ENCODE measurements around the gene ULBP3.

Gene ULBP3

DNA sequence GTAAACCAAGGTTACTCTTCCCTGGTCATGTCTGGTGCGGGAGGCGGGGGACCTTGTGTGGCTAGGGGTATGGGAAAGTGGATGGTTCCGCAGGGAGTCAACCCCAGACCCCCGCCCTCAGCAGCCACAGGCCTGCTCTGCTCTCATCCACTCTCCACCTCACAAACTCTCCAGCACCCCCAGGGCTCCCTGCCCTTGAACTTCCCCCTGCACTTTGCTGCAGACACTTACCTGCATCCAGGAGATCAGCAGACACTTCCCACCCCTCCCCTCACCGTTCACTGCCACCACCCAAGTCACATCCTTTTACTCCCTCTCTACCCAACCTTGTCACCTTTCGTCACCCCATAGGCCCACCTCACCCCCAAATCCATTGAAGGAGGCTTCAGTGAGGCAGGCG lies 39.6 kb downstream of the ULBP3 start:
- Histone ChIP-seq H3K36me3 (ENCODE audit: low read length) (no peaks in the 10 kb centered on the region), H2AFZ (ENCODE audit: low read depth, low read length, severe bottlenecking) (no peak overlapping the region), H3K9me2 (replicated peaks; ENCODE audit: insufficient read depth, low read length) (no peaks in the 10 kb centered on the region), H3K79me2 (ENCODE audit: insufficient read depth, low read length) (no peaks in the 10 kb centered on the region), H3F3A (ENCODE audit: insufficient read depth) (no peaks in the 10 kb centered on the region), H3K9ac (ENCODE audit: low read length) (no peak overlapping the region), H3K4me2 (ENCODE audit: low read depth, low read length, poor library complexity, severe bottlenecking) (peak overlapping the region; percentile 16), H4K20me1 (ENCODE audit: low read depth, low read length) (no peaks in the 10 kb centered on the region), H3K27ac (ENCODE audit: low read depth, low read length) (no peak overlapping the region), H3K9me3 (ENCODE audit: insufficient read depth, low read length) (no peaks in the 10 kb centered on the region), H3K4me3 (ENCODE audit: insufficient read depth, low read length, poor library complexity, severe bottlenecking) (no peak overlapping the region), H3K27me3 (ENCODE audit: low read length) (no peaks in the 10 kb centered on the region)
- TF ChIP-seq EZH2phosphoT487 (conservative IDR thresholded peaks at IDR 0.05; ENCODE audit: low read length) = no peak
- TF ChIP-seq, protein P1, sequence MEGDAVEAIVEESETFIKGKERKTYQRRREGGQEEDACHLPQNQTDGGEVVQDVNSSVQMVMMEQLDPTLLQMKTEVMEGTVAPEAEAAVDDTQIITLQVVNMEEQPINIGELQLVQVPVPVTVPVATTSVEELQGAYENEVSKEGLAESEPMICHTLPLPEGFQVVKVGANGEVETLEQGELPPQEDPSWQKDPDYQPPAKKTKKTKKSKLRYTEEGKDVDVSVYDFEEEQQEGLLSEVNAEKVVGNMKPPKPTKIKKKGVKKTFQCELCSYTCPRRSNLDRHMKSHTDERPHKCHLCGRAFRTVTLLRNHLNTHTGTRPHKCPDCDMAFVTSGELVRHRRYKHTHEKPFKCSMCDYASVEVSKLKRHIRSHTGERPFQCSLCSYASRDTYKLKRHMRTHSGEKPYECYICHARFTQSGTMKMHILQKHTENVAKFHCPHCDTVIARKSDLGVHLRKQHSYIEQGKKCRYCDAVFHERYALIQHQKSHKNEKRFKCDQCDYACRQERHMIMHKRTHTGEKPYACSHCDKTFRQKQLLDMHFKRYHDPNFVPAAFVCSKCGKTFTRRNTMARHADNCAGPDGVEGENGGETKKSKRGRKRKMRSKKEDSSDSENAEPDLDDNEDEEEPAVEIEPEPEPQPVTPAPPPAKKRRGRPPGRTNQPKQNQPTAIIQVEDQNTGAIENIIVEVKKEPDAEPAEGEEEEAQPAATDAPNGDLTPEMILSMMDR (IDR thresholded peaks at IDR 0.05; ENCODE audit: insufficient read depth, low read length, poor library complexity, severe bottlenecking) = no peak

DNA sequence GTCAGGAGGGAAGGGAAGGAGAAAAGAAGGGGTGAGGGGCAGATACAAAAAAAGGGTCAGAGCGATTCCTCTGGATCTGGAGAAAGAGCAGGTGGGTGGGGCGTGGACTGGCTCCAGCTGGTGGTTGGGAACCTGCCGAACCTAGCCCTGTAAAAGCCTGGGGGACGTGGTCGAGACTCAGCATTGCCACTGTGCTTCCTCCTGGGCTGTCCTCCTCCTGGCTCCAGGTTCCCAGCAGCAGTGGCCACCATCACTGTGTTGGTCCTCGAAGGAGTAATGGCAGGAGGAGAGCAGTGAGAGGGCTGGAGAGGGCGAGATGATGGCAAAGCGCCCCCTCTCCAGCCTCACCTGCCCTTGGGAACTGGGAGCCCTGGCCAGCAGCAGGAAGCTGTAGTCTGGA lies 40.1 kb downstream of the ULBP3 start:
- H3F3A ChIP-seq (ENCODE audit: insufficient read depth) = no peaks in the 10 kb centered on the region
- no peak overlapping the region for H3K4me3 ChIP-seq (ENCODE audit: insufficient read depth, low read length, poor library complexity, severe bottlenecking)
- TF ChIP-seq, protein P1 (IDR thresholded peaks at IDR 0.05; ENCODE audit: insufficient read depth, low read length, poor library complexity, severe bottlenecking) = no peak
- TF ChIP-seq EZH2phosphoT487 (conservative IDR thresholded peaks at IDR 0.05; ENCODE audit: low read length) = no peak
- H2AFZ ChIP-seq (ENCODE audit: low read depth, low read length, severe bottlenecking) = no peak overlapping the region
- H3K27ac ChIP-seq (ENCODE audit: low read depth, low read length) = no peak overlapping the region
- H3K27me3 ChIP-seq (ENCODE audit: low read length) = no peaks in the 10 kb centered on the region
- no peaks in the 10 kb centered on the region for H3K9me2 ChIP-seq (replicated peaks; ENCODE audit: insufficient read depth, low read length)
- H4K20me1 ChIP-seq (ENCODE audit: low read depth, low read length) = no peaks in the 10 kb centered on the region
- no peak overlapping the region for H3K9ac ChIP-seq (ENCODE audit: low read length)
- H3K9me3 ChIP-seq (ENCODE audit: insufficient read depth, low read length) = no peaks in the 10 kb centered on the region
- no peaks in the 10 kb centered on the region for H3K36me3 ChIP-seq (ENCODE audit: low read length)
- H3K4me2 ChIP-seq (ENCODE audit: low read depth, low read length, poor library complexity, severe bottlenecking) = no peak overlapping the region
- no peaks in the 10 kb centered on the region for H3K79me2 ChIP-seq (ENCODE audit: insufficient read depth, low read length)

DNA sequence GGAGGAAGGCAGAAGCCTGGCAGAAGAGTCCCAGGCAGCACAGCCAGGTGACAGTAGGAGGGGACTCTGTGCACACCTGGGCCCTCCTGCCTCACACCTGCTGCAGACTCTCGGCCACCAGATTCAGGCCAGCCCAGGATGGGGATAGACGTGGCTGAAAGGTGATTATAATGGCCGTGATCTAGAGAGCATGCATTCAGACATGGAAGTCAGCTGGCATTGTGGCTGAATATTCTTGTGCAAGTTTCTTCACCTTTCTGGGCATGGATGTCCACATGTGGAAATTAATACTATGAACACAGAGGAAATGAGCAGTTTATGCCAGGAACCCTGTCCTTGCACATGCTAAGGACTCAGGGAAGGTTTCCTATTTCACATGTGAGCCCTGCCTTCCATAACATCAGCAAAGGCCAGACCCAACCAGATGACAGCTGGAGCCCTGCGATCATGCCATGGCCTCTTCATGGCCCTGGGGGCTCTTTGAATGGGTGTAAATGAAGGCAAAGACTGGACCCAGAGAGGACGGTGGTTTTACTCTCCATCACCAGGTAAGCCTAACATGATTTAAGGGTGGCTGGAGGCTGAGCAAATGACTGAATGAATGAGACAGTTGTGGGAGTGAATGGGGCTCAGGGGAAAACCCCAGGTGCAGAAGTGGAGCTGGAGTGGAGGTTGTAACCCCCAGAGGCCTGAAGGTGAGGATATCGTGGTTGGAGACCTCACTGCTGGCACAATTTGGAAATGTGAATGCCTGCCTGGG lies 40.9 kb downstream of the ULBP3 start:
- H3K4me3 ChIP-seq (ENCODE audit: insufficient read depth, low read length, poor library complexity, severe bottlenecking) = no peak overlapping the region
- H3K79me2 ChIP-seq (ENCODE audit: insufficient read depth, low read length) = no peaks in the 10 kb centered on the region
- no peak overlapping the region for H3K4me2 ChIP-seq (ENCODE audit: low read depth, low read length, poor library complexity, severe bottlenecking)
- no peaks in the 10 kb centered on the region for H4K20me1 ChIP-seq (ENCODE audit: low read depth, low read length)
- no peaks in the 10 kb centered on the region for H3K9me3 ChIP-seq (ENCODE audit: insufficient read depth, low read length)
- no peaks in the 10 kb centered on the region for H3K27me3 ChIP-seq (ENCODE audit: low read length)
- no peaks in the 10 kb centered on the region for H3K36me3 ChIP-seq (ENCODE audit: low read length)
- H3K9me2 ChIP-seq (replicated peaks; ENCODE audit: insufficient read depth, low read length) = no peaks in the 10 kb centered on the region
- H3F3A ChIP-seq (ENCODE audit: insufficient read depth) = no peaks in the 10 kb centered on the region
- no peak overlapping the region for H2AFZ ChIP-seq (ENCODE audit: low read depth, low read length, severe bottlenecking)
- H3K27ac ChIP-seq (ENCODE audit: low read depth, low read length) = no peak overlapping the region
- no peak for TF ChIP-seq EZH2phosphoT487 (conservative IDR thresholded peaks at IDR 0.05; ENCODE audit: low read length)
- TF ChIP-seq, protein P1 (IDR thresholded peaks at IDR 0.05; ENCODE audit: insufficient read depth, low read length, poor library complexity, severe bottlenecking) = no peak
- no peak overlapping the region for H3K9ac ChIP-seq (ENCODE audit: low read length)
